Measurements from ENCODE around the gene TRAPPC13. TPM values are rescaled to one million over a fixed set of nuclear protein-coding genes. Genes with fewer than 3 reads are reported as not detected.

Gene TRAPPC13
- total RNA-seq, 4 donors from 2014 or later = 15.8 to 22.9 (median 19.5) TPM

- no peak for TF ChIP-seq CTCF (IDR thresholded peaks at IDR 0.05; ENCODE audit: low read depth)
Measured at GRCh38 chr5:65654713-65655112, 29.9 kb downstream of the TRAPPC13 start.

DNA sequence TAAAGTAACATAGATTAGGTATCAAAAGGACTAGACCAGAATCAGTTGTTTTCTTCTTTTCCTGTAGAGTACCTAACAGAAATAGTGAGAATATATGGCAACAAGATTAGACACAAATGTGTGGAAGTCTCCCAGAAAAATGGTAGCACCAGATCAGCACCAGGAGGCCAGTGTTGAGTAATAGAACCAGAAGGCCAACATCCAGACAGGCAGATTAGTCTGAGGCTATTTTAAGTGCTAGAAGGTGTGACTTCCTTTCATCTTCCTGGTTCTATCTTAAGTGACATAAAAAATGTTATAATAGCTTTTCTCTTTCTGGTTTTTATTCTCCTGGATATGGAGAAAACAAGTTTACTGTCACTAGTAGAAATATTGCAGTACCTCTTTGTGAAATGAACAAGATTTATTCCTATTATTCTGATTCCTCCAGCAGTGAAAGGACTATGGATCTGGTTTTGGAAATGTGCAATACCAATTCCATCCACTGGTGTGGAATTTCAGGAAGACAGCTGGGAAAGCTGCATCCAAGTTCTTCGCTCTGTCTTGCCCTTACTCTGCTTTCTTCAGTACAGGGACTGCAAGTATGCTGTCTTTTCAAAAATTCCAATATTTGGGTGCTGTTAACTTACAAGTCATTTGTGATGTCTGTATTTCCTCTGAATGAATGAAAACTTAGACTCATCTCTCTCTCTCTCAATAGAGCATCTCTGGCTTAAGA, 39.1 kb downstream of the TRAPPC13 start:
- TF ChIP-seq CTCF (IDR thresholded peaks at IDR 0.05; ENCODE audit: low read depth) = no peak

DNA sequence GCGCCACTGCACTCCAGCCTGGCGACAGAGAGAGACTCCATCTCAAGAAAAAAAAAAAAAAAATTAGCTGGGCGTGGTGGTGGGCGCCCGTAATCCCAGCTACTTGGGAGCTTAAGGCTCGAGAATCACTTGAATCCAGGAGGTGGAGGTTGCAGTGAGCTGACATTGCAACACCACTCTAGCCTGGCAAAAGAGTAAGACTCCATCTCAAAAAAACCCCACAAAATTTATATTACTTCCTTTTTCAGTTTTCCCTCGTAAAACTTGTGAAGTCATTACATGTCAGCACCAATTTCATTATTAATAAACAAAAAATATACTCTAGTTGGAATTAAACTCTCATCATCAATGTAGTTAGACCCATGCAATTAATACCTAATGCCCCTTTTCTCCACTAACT, 43.9 kb downstream of the TRAPPC13 start:
- no peak for TF ChIP-seq CTCF (IDR thresholded peaks at IDR 0.05; ENCODE audit: low read depth)

- TF ChIP-seq CTCF (IDR thresholded peaks at IDR 0.05; ENCODE audit: low read depth) = no peak
Measured at GRCh38 chr5:65672796-65673195, 48.0 kb downstream of the TRAPPC13 start.

DNA sequence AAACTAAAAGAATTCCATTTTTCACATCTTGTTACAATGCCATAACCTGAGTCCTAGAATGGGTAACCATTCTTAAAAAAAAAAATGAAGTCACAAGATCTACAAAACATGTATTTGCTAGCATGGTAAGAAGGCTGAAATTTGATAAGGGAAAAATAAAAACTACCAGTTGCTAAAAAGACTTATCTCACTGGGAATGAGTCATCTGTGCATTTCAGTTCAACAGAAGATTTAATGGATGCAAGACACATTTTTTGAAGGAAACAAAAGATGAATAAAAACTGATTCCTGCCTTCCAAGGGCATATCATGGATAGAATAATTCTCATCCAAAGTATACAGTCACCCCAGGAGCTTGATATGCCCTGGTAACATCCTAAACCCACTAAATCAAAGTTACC, 49.9 kb downstream of the TRAPPC13 start:
- no peak for TF ChIP-seq CTCF (IDR thresholded peaks at IDR 0.05; ENCODE audit: low read depth)

DNA sequence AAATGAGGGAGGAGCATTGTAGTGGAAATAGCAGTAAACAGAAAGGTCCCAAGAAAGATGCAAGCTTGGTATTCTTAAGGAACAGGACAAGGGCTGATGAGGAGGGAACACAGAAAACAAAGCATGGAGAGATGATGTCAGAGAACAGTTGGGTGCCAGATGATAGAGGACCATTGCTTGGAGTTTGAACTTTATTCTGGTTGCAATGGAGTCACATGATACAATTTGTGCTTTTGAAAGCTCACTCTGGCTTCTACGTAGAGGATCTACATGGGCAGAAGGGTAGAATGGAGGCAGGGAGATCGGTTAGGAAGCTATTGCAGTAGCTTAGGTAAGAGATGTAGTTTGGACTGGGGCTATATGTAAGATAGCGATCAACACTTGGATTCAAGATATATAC, 57.3 kb downstream of the TRAPPC13 start:
- TF ChIP-seq CTCF (IDR thresholded peaks at IDR 0.05; ENCODE audit: low read depth) = no peak

DNA sequence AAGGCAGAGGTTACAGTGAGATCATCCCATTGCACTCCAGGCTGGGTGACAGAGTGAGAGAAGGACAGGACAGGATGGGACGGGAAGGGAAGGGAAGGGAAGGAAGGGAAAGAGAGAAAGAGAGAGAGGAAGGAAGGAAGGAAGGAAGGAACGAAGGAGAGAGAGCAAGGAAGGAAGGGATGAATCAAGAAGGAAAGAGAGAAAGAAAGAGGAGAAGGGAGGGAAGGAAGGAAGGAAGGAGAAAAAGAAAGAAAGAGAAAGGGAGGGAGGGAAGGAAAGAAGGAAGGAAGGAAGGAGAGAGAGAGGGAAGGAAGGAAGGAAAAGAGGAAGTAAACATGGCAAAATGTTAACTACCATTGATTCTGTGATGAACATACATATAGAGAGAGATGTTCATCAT, 68.3 kb downstream of the TRAPPC13 start:
- TF ChIP-seq CTCF (IDR thresholded peaks at IDR 0.05; ENCODE audit: low read depth) = no peak

All from subcutaneous adipose tissue (tissue), 4 donors.